ENCODE data around the gene RASGRF2.

The RASGRF2 gene

DNA sequence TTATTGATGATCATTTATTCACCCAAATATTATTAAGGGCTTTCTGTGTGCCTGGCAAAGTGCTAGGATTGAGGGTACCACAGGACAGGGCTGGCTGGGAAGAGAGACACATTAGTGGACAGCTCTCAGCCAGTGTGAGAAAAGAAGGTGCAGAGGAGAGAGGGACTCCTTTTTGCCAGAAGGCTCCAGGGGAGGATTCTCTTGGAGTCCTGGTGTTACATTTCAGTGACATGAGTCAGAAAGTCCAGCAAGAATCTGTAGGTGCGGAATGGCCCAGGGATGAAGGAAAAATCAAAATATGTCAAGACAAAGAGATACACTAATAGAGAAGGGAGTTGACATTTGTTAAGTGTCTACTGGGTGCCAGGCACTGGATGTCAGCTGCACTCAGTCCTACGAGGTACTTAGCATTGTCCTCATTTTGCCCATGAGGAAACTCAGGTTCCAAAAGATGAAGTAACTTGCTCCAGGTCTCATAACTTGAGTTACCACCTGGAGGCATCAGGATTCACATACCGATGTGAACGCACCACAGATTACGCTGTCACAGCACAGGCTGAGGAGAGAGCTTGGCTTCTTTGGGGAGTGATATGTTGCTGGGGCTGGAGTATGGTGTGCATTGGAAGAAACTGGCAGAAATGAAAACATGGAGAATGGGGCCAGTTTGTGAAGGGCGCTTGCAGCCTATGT, 60.5 kb downstream of the RASGRF2 start:
- no peak overlapping the region for H3K4me3 ChIP-seq (ENCODE audit: low read depth in 1 of 2, low read length in 1 of 2)
- H3K27me3 ChIP-seq = peaks cover 23% of the 10 kb centered on the region
- no peaks in the 10 kb centered on the region for H3K9me3 ChIP-seq
- no peaks in the 10 kb centered on the region for H3K36me3 ChIP-seq
- H3K27ac ChIP-seq = no peak overlapping the region
- TF ChIP-seq, protein P1, sequence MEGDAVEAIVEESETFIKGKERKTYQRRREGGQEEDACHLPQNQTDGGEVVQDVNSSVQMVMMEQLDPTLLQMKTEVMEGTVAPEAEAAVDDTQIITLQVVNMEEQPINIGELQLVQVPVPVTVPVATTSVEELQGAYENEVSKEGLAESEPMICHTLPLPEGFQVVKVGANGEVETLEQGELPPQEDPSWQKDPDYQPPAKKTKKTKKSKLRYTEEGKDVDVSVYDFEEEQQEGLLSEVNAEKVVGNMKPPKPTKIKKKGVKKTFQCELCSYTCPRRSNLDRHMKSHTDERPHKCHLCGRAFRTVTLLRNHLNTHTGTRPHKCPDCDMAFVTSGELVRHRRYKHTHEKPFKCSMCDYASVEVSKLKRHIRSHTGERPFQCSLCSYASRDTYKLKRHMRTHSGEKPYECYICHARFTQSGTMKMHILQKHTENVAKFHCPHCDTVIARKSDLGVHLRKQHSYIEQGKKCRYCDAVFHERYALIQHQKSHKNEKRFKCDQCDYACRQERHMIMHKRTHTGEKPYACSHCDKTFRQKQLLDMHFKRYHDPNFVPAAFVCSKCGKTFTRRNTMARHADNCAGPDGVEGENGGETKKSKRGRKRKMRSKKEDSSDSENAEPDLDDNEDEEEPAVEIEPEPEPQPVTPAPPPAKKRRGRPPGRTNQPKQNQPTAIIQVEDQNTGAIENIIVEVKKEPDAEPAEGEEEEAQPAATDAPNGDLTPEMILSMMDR (IDR thresholded peaks at IDR 0.05) = no peak
- no peaks in the 10 kb centered on the region for H3K4me1 ChIP-seq (ENCODE audit: control insufficient read depth in 1 of 2, insufficient read depth in 1 of 2, low read depth in 1 of 2, low read length in 1 of 2)

DNA sequence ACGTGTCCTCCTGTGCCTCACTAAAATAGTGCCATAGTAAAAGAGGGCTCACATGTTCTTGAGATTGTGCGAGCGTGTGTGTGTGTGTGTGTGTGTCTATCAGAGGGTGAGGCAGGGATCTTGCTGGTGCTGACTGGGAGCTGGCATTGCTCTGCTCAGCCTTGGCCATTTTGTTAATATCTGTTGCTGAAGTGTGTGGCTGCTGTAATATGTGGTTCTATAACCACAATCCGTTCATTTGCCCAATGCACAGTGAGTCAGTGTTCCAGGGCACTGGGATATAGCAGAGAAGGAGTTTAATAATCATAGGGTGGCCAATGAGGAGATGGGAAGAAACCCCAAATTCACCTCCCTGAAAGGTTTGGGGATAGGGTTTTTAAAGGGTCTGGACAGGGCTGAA, 61.3 kb downstream of the RASGRF2 start:
- Histone ChIP-seq H3K4me1 (ENCODE audit: control insufficient read depth in 1 of 2, insufficient read depth in 1 of 2, low read depth in 1 of 2, low read length in 1 of 2) (no peaks in the 10 kb centered on the region), H3K9me3 (no peaks in the 10 kb centered on the region), H3K4me3 (ENCODE audit: low read depth in 1 of 2, low read length in 1 of 2) (no peak overlapping the region), H3K36me3 (no peaks in the 10 kb centered on the region), H3K27me3 (peaks cover 18% of the 10 kb centered on the region), H3K27ac (no peak overlapping the region)
- TF ChIP-seq, protein P1 (IDR thresholded peaks at IDR 0.05) = no peak

DNA sequence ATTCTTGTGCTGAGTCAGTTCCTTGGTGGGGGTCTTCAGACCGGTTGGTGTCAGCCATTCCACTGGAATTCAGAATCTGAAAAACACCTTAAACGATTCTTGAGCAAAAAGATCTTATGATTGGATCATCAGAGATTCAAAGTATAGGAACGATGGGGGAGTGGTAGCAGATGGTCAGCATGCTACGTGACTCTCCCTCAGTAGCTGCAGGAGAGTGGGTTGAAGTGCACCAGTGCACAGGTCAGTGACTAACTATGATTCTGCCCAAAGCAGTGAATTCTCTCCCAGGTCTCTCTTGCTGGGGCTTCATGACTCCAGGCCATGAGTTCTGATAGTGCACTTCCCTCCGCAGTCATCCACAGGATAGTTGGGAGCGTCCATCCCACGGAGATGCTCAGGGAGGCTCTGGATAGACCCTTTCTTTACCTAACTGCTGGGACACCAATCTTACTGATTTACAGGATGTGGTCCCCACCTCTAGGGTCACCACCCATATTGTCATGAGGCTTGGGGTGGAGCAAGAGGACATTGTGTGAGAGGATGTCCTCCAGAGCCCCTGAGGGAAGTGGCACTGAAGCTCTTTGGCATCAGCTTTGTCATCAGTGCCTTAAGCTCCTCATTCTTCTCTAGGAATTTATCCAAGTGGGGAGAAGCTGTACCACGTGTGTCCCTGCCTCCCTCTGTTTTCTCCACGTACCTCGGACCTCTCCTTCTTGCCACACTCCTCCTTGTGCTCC, 62.0 kb downstream of the RASGRF2 start:
- TF ChIP-seq, protein P1 (IDR thresholded peaks at IDR 0.05) = no peak
- Histone ChIP-seq H3K27me3 (peaks cover 18% of the 10 kb centered on the region), H3K9me3 (no peaks in the 10 kb centered on the region), H3K4me1 (ENCODE audit: control insufficient read depth in 1 of 2, insufficient read depth in 1 of 2, low read depth in 1 of 2, low read length in 1 of 2) (no peaks in the 10 kb centered on the region), H3K4me3 (ENCODE audit: low read depth in 1 of 2, low read length in 1 of 2) (no peak overlapping the region), H3K27ac (no peak overlapping the region), H3K36me3 (no peaks in the 10 kb centered on the region)

DNA sequence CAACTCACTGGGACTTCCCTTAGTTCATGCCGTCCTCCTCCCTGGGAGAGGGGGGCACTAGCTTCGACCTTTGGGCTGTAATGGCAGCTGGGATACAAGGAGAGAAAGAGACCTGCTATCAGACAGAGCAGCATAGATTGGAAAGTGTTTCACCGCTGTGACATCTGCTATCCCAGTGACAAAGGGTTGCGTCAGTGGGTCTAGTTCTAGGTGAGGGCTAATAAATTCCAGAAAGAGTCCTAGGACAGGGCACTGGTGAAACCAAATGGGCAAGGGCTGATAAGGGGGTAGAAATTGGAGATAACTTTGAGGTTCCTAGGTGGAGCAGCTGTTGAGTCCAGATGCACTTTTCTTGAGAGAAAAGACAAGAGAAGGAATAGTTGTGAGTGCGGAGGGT, 62.5 kb downstream of the RASGRF2 start:
- Histone ChIP-seq H3K27ac (no peak overlapping the region), H3K4me1 (ENCODE audit: control insufficient read depth in 1 of 2, insufficient read depth in 1 of 2, low read depth in 1 of 2, low read length in 1 of 2) (no peaks in the 10 kb centered on the region), H3K4me3 (ENCODE audit: low read depth in 1 of 2, low read length in 1 of 2) (no peak overlapping the region), H3K9me3 (no peaks in the 10 kb centered on the region), H3K36me3 (no peaks in the 10 kb centered on the region), H3K27me3 (peaks cover 18% of the 10 kb centered on the region)
- TF ChIP-seq, protein P1 (IDR thresholded peaks at IDR 0.05) = no peak

DNA sequence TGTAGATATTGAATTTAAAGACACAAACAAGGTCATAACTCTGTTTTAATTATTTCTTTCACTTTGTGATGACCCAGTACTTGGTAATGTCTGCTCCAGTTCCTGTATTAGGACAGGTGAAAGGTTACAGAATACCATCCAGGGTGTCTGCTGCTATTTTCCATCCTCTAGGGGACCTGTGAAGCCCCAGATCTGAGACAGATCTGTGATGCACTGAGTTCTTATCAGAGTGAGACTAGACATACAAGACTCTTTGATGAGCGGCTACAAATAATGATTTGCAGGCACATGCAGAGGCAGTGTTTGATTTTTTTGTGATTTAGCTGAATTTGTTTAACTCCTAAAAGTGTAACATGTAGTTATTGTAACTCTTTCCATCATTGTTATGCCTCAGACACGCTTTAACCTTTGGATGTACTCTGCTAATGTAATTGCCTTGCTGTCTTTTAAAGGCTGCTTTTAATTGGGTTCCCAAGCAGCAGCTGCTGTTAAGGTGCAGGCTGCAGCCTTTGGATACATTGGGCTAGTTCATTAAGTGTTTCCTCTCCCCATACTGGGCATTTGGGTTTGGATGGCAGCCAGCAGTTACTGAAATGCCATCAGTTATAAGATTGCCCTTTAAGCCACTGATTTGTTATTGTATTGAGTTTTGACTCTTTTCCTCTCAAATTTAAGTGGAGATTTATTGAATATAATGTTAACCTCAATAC, 63.3 kb downstream of the RASGRF2 start:
- Histone ChIP-seq H3K27me3 (peaks cover 18% of the 10 kb centered on the region), H3K36me3 (no peaks in the 10 kb centered on the region), H3K27ac (no peak overlapping the region), H3K4me3 (ENCODE audit: low read depth in 1 of 2, low read length in 1 of 2) (no peak overlapping the region), H3K4me1 (ENCODE audit: control insufficient read depth in 1 of 2, insufficient read depth in 1 of 2, low read depth in 1 of 2, low read length in 1 of 2) (no peaks in the 10 kb centered on the region), H3K9me3 (no peaks in the 10 kb centered on the region)
- TF ChIP-seq, protein P1 (IDR thresholded peaks at IDR 0.05) = no peak
